Measurements from ENCODE around the gene ADGRA1.

ADGRA1 gene

DNA sequence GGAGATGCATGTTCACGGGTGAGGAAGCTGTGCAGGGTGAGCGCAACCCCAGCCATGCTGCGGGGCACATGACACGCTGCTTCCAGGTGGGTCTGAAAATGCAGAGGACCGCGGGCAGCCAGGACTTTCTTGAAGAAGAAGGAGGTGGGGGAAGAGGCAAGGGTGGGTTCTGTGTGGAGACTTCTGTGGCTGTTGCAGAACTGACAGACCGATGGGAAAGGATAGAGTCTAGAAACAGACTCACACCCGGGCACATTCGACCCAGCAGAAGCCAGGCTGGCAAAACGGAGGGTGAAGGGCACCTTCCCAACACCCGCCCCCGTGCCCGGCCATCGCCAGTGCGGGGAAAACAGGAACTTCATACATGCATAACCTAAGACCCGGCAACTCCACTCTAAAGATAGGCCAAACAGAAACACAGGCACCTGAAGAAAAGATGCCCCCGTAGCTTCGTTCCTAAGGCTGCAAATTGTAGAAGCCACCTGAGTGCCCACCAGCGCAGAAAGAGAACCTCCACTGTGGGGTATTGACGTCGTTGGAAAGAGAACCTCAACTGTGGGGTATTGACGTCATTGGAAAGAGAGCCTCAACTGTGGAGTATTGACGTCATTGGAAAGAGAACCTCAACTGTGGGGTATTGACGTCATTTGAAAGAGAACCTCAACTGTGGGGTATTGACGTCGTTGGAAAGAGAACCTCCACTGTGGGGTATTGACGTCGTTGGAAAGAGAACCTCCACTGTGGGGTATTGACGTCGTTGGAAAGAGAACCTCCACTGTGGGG, 67.5 kb downstream of the ADGRA1 start:
- DNase-seq (ENCODE audit: low read depth): no peak
- TF ChIP-seq, protein P1, sequence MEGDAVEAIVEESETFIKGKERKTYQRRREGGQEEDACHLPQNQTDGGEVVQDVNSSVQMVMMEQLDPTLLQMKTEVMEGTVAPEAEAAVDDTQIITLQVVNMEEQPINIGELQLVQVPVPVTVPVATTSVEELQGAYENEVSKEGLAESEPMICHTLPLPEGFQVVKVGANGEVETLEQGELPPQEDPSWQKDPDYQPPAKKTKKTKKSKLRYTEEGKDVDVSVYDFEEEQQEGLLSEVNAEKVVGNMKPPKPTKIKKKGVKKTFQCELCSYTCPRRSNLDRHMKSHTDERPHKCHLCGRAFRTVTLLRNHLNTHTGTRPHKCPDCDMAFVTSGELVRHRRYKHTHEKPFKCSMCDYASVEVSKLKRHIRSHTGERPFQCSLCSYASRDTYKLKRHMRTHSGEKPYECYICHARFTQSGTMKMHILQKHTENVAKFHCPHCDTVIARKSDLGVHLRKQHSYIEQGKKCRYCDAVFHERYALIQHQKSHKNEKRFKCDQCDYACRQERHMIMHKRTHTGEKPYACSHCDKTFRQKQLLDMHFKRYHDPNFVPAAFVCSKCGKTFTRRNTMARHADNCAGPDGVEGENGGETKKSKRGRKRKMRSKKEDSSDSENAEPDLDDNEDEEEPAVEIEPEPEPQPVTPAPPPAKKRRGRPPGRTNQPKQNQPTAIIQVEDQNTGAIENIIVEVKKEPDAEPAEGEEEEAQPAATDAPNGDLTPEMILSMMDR (IDR thresholded peaks at IDR 0.05; ENCODE audit: low read length, missing control alignments): no peak
- H3K4me3 ChIP-seq (replicated peaks; ENCODE audit: low read depth, low read length): no peak overlapping the region

DNA sequence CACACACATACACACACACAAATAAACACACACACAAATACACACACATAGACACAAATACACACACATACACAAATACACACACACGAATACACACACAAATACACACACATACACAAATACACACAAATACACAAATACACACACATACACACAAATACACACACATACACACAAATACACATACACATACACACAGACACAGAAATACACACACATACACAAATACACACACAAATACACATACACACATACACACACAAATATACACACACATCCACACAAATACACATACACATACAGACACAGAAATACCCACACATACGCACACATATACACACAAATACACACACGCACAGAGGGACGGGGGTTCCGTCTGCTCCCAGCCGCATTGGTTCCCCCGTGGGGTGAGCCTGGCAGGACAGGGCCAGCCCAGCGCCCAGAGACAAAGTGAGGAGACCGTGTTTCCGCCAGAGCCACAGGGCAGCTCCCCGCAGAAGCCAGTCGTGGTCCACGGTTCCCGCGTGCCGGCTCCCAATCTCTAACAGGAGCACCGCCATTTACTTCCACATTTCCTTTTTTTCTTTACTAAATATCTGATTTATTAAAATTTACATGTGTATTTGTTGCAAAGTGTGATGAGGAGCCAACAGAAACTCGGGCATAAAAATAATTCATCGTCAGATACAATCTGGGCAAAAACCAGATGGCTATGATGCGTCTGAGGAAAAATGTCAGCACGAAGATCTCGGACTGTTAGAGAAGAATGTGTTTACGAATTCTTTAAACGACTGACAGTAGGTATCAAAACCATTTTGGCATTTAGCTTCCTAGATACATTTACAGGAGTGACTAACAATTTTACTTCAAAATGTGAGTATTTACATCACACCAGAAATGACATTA, 69.2 kb downstream of the ADGRA1 start:
- DNase-seq (ENCODE audit: low read depth): peak; percentile 10
- TF ChIP-seq, protein P1 (IDR thresholded peaks at IDR 0.05; ENCODE audit: low read length, missing control alignments): no peak

DNA sequence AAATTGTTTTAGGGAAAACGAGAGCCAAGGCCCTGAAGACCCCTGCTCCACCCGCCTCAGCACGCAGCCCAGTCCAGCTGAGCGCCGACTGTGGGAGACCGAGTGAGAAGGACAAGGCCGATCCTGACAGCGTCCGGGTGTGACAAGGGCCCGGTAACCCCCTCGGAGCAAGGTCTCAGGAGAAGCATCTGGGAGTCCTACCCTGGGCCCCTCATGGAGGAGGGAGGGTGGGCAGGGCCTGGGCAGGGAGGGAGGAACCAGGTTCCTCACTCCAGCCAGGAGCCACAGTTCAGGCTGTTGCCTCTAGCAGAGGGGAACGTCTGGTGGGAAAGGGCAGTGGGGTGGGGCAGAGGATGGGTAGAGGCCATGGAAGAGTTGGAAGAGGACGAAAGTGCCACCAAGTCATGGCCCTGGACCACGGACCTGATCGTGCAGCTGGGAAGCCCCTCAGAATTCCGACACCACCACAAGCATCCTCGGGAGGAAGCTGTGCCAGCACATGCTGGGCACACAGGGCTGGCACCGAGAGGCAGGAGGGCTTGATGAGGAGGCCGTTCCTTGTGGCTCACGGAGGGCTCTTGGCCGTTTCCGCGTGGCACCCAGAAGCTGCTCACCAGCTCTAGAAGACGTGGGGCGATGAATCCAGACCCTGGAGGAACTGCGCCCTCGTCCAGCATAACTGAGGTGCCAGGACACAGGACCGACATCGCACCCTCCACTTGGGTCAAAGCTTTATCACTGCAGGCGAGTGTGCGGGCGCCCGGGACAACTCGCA, 70.1 kb downstream of the ADGRA1 start:
- no peak for DNase-seq (ENCODE audit: low read depth)
- TF ChIP-seq, protein P1 (IDR thresholded peaks at IDR 0.05; ENCODE audit: low read length, missing control alignments): no peak
- no peak overlapping the region for H3K4me3 ChIP-seq (replicated peaks; ENCODE audit: low read depth, low read length)

More for the DNA sequence above, 69.2 kb downstream of the ADGRA1 start:
- H3K4me3 ChIP-seq (replicated peaks; ENCODE audit: low read depth, low read length): no peak overlapping the region

DNA sequence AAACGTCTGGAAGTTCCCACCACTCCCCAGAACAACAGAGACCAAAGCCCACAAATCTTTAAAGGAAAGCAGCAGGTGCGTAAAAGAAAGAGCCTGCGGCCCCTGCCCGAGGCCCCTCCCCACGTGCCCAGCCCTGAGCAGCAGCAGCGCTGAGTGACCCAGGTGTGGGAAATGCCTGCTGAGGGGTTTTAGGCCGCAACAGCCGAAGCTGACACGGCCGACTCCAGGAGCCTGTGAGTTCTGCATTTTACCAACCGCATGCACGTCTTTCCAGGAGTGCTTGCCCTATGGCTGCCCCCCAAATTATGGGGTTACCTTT, 70.7 kb downstream of the ADGRA1 start:
- DNase-seq (ENCODE audit: low read depth): no peak
- H3K4me3 ChIP-seq (replicated peaks; ENCODE audit: low read depth, low read length): no peak overlapping the region
- TF ChIP-seq, protein P1 (IDR thresholded peaks at IDR 0.05; ENCODE audit: low read length, missing control alignments): no peak

DNA sequence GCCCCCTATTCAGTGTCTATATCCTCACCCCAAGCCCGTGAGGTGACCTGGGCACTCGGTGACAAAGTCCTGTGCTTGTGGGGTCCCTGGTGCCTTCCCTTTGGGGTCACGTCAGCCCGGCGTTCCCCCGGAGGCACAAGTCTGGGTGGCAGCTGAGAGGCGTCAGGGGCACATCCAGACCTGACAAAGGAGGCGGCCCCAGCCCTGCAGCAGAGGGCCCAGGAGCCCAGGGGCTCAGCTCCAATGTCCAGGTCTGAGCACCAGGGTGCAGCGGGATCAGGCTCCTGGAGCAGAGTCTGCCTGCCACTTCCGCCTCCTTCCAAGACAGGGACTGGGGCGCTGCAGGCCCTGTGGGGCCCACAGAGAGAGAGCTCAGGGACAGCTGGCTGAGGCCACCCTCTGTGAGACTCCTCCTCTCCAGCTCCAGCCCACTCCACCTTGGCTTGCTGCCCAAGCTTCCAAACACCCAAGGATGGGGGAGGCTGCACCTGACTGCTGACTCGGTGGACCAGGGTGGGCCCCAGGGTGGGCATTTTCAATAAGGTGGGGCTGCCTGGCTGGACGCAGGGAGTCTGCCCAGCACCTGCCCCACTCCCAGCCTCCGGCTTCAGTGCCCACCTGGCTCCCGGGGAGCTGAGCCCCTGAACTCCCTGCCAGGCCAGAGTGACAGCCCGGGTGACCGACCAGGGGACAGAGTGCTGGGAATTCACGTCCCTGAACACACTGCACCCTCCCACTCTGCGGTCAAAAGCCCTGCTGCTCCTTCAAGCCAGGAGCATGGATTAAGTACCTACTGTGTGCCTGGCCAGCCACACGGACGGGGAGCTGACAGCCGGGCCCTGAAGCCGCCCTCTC, 71.3 kb downstream of the ADGRA1 start:
- TF ChIP-seq, protein P1 (IDR thresholded peaks at IDR 0.05; ENCODE audit: low read length, missing control alignments): no peak
- DNase-seq (ENCODE audit: low read depth): no peak
- H3K4me3 ChIP-seq (replicated peaks; ENCODE audit: low read depth, low read length): no peak overlapping the region

DNA sequence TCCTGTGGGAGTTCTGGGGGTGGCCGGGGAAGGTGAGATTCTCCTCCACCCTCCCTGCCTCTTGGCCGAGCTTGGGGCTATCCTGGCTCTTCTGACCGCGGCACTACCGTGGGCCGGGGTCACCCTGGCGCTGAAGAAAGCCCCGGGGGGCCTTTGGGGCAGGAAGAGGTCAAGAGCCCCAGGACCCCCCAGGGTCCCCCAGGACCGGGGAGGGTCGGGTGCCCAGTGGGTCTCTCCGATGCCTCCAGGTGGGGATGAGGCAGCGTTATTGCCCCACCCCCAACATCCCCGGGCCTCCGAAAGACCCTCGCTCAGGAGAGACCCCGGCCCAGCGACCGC, 71.9 kb downstream of the ADGRA1 start:
- no peak overlapping the region for H3K4me3 ChIP-seq (replicated peaks; ENCODE audit: low read depth, low read length)
- TF ChIP-seq, protein P1 (IDR thresholded peaks at IDR 0.05; ENCODE audit: low read length, missing control alignments): no peak
- no peak for DNase-seq (ENCODE audit: low read depth)

Data from fibroblast of pulmonary artery (primary cell).